SJSA1 (cell line): ENCODE results near the gene GNAI1. TPM values are rescaled to one million over a fixed set of nuclear protein-coding genes. Genes with fewer than 3 reads are reported as not detected.

Source experiments
- DNase-seq, 2 experiments: peaks; one replicate each; pipeline ENCODE4 v3.0.0-alpha.2; 2015 to 2020; ENCODE audit warnings: low spot score in 2 of 2, low read depth in 1 of 2
- H3K27ac ChIP-seq: fragments of 250-450 bp; sonication (Bioruptor Pico); 2 replicates; pipeline ENCODE4 v1.5.1; 2020; ENCODE audit warnings: mild to moderate bottlenecking, moderate library complexity
- H3K27me3 ChIP-seq: fragments of 250-450 bp; sonication (Bioruptor Pico); replicated peaks from 2 replicates; pipeline ENCODE4 v1.5.1; 2020; ENCODE audit warnings: mild to moderate bottlenecking, moderate library complexity
- H3K36me3 ChIP-seq: fragments of 250-450 bp; sonication (Bioruptor Pico); 2 replicates; pipeline ENCODE4 v1.5.1; 2020; ENCODE audit warnings: mild to moderate bottlenecking
- H3K4me1 ChIP-seq: fragments of 250-450 bp; sonication (Bioruptor Pico); replicated peaks from 2 replicates; pipeline ENCODE4 v1.6.1; 2021; ENCODE audit warnings: mild to moderate bottlenecking
- H3K4me3 ChIP-seq: fragments of 250-450 bp; sonication (Bioruptor Pico); 2 replicates; pipeline ENCODE4 v1.5.1; 2020; ENCODE audit warnings: mild to moderate bottlenecking
- H3K9me3 ChIP-seq: fragments of 250-450 bp; sonication (Bioruptor Pico); replicated peaks from 2 replicates; pipeline ENCODE4 v1.5.1; 2020; ENCODE audit warnings: mild to moderate bottlenecking
- total RNA-seq: library from RNA; depleted of rRNA; stranded (reverse); fragments of >200 nt; shearing (Covaris generic); gene quantifications from 2 replicates; pipeline ENCODE4 v1.2.3, GENCODE V29; 2014

GNAI1 gene
- total RNA-seq, 1 experiment from 2014 or later = 79.9 TPM

DNA sequence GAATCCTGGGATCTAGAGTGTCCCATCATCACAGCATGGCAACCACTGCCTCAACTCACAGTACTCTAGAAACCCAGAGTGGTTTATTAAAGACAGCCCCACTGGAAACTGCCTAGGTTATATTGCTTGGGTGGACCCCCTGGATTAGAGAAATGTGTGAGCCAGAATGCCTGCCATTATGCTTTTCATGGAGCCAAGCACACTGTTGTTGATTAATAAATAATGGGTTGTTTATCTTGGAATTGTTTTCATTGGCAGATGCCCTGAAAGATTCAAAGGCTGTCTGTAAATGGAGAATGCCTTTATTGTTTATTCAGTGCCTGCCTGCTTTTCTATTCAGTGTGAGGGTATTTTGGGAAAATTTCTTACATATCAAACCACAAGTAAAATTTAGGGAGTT is 52.1 kb downstream of the GNAI1 start:
- H3K36me3 ChIP-seq = peaks cover 7% of the 10 kb centered on the region; the same call in 1 of the 2 replicates
- H3K4me3 ChIP-seq = no peak overlapping the region
- H3K4me1 ChIP-seq = peaks cover 23% of the 10 kb centered on the region
- H3K9me3 ChIP-seq = no peaks in the 10 kb centered on the region
- H3K27me3 ChIP-seq = no peaks in the 10 kb centered on the region
- H3K27ac ChIP-seq = no peak overlapping the region
- DNase-seq = peak in 1 of 2 experiments; percentile 62

DNA sequence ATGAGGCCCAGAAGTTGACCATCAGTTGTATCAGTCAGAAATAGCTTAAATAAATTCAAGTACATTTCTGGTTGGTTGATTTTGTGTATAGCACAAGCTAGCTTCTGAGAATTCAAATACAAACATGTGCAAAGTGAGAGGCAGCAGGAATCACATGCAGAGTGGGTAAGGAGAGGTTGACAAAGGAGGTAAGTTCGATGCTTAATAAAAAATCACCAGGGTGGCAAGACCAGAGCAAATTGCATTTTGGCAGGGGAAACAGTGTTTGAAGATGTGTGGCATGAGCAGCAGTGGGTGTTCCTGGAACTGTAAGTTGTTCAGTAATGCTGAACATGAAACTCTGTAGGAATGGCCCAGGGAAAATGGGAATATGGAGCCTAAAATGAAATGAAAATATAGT is 52.6 kb downstream of the GNAI1 start:
- DNase-seq = no peak
- H3K27me3 ChIP-seq = no peaks in the 10 kb centered on the region
- no peaks in the 10 kb centered on the region for H3K9me3 ChIP-seq
- peaks cover 7% of the 10 kb centered on the region; the same call in 1 of the 2 replicates for H3K36me3 ChIP-seq
- H3K27ac ChIP-seq = peak overlapping the region; percentile 6; the same call in 1 of the 2 replicates
- H3K4me1 ChIP-seq = peaks cover 23% of the 10 kb centered on the region
- no peak overlapping the region for H3K4me3 ChIP-seq

DNA sequence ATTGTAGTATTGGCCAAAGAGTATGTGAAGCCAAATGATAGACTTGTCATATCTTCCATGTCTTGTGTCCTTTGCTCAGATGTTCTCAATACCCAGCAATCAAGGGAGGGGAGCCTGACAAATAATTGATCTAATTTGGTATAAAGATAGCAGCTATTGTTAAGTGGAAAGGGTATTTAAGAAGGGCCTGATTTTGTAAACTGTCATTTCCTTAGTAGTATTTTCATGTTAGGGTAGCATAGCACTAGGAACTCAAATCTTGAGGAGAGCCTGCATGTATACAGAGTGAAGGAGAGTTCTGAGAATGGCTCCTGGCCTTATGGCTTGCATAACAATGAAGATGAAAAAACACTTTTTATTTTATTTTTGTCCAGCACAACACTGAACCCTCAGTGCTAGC is 53.1 kb downstream of the GNAI1 start:
- Histone ChIP-seq H3K36me3 (peaks cover 7% of the 10 kb centered on the region; the same call in 1 of the 2 replicates), H3K27me3 (no peaks in the 10 kb centered on the region), H3K4me1 (peaks cover 21% of the 10 kb centered on the region), H3K9me3 (no peaks in the 10 kb centered on the region), H3K27ac (0 out of 2 replicates have a peak overlapping the region, but pooled peaks have one; percentile 6), H3K4me3 (no peak overlapping the region)
- DNase-seq = no peak

DNA sequence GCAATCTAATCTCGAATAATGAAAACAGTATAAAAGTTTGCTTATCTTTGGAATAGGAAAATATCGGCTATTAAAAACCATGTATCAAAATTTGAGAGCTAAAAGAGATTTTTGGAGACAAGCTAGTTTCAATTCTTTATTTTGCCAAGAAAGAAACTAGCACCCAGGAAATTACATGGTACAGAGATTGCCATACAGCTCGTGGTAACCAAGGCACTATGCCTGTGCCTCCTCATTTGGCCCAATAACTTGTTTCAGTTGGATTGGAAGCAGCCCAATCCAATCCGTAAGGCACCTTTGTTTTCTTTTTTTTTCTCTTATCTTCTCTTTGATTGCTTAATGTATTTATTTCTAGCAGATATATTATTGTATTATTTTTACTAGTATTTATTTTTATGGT is 55.0 kb downstream of the GNAI1 start:
- no peak overlapping the region for H3K4me3 ChIP-seq
- H3K9me3 ChIP-seq = no peaks in the 10 kb centered on the region
- no peak for DNase-seq
- H3K27ac ChIP-seq = no peak overlapping the region
- H3K36me3 ChIP-seq = peaks cover 7% of the 10 kb centered on the region; the same call in 1 of the 2 replicates
- peaks cover 20% of the 10 kb centered on the region for H3K4me1 ChIP-seq
- H3K27me3 ChIP-seq = no peaks in the 10 kb centered on the region

DNA sequence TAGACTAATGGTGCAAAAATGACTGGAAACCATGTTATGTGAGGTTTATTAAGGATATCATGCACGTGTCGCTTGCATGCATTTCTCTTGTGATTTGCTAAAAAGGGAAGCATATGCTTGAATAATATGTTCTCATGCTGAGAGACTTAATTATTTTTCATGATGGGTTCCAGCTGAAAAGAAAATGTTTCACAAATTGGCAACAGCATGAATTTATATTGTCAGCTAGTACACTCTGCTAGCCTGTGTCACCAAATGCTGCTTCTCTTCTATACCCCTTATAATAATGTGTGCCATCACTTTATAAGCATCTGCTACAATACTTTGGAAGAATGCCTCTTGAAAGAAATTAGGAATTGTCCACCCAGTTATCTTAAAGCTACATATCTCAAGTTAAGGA is 63.0 kb downstream of the GNAI1 start:
- no peak overlapping the region for H3K4me3 ChIP-seq
- no peak overlapping the region for H3K27ac ChIP-seq
- peaks cover 28% of the 10 kb centered on the region for H3K36me3 ChIP-seq
- H3K9me3 ChIP-seq = no peaks in the 10 kb centered on the region
- H3K27me3 ChIP-seq = no peaks in the 10 kb centered on the region
- H3K4me1 ChIP-seq = no peaks in the 10 kb centered on the region
- DNase-seq = no peak

DNA sequence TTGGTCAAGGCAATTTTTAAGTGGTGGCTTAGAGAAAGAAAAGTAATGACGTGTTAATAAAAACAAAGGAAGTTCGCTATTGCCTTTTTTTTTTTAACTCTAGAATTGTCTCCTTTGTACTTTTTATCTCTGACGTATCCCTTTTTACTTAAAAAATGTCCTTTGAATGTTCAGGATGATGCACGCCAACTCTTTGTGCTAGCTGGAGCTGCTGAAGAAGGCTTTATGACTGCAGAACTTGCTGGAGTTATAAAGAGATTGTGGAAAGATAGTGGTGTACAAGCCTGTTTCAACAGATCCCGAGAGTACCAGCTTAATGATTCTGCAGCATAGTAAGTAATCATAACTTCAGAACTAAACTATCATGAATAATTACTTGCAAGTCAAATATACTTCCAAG is 64.4 kb downstream of the GNAI1 start:
- Histone ChIP-seq H3K27ac (no peak overlapping the region), H3K36me3 (peaks cover 37% of the 10 kb centered on the region), H3K4me3 (no peak overlapping the region), H3K4me1 (no peaks in the 10 kb centered on the region), H3K27me3 (no peaks in the 10 kb centered on the region), H3K9me3 (no peaks in the 10 kb centered on the region)
- DNase-seq = no peak

DNA sequence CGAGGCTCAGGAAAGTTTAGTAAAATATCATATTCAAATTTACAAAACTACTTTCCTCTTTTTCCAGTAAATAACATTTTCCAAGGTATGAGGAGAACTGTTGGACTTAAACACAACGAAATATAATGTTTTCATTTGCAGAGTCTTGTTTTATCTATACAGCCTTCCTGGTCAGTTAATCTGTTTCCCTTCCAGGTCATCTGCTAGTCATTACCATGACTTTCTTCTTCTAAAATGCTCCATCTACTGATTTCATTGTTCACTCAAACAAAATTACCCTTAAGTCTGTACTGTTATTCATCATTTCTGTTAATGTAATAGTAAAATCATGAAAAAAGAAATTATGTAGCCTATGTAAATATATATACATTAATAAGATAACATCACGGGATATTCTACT is 69.8 kb downstream of the GNAI1 start:
- Histone ChIP-seq H3K4me1 (no peaks in the 10 kb centered on the region), H3K4me3 (no peak overlapping the region), H3K9me3 (no peaks in the 10 kb centered on the region), H3K27ac (no peak overlapping the region), H3K27me3 (no peaks in the 10 kb centered on the region), H3K36me3 (peaks cover 66% of the 10 kb centered on the region)
- DNase-seq = no peak

DNA sequence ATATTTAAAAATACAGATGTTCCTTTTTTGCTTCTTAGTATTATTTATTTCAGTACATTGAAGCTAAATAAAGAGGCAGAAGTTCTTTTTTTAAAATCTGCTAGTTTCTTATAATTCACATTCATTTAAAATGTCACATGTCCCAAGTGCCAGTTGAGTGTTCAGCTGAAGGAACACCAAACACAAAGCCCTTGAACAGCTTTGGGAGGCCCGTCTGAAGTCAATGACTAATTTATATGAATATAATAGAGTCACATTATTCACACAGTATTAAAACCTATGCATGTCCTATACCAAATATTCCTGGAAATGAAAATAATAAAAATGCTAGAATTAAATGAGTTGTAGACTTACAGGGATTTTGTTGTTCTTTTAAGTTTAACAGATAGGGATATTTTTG is 70.3 kb downstream of the GNAI1 start:
- no peak overlapping the region for H3K4me3 ChIP-seq
- H3K36me3 ChIP-seq = peaks cover 61% of the 10 kb centered on the region
- no peaks in the 10 kb centered on the region for H3K4me1 ChIP-seq
- DNase-seq = no peak
- no peak overlapping the region for H3K27ac ChIP-seq
- no peaks in the 10 kb centered on the region for H3K9me3 ChIP-seq
- H3K27me3 ChIP-seq = no peaks in the 10 kb centered on the region

DNA sequence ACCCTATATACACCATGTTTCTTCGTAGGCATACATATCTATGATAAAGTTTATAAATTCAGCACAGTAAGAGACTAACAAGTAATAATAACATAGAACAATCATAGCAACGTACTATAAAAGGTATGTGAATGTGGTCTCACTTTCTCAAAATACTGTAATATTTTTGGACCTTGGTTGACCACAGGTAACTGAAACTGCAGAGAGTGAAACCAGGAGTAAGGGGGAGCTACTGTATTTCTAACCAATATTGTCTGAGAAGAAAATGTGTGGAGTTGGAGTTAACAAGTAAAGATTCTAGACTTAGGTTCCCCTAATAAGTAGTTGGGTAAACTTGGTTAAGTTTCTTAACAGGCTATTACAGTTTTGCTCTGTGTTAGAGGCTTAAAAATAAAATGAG is 72.1 kb downstream of the GNAI1 start:
- peaks cover 7% of the 10 kb centered on the region for H3K4me1 ChIP-seq
- peaks cover 60% of the 10 kb centered on the region for H3K36me3 ChIP-seq
- no peaks in the 10 kb centered on the region for H3K27me3 ChIP-seq
- no peak overlapping the region for H3K4me3 ChIP-seq
- no peaks in the 10 kb centered on the region for H3K9me3 ChIP-seq
- H3K27ac ChIP-seq = no peak overlapping the region
- DNase-seq = no peak

DNA sequence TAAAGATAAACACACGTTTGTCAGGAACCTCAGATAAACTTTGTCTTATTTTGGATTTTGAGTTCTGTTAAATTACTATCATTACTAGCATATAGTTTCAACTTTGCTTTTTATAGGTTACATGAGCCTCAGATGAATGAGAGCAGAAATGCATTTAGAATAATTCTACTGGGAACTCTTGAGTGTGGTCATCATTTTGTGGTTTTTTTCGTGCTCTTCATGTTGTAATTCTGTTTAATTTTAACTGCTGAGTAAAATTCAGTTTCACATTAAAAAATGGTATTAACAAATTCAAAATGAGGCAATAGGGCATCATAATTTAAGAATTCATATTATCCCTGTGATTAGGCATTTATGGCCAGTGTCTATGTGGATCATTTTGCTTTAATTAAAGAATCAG is 72.9 kb downstream of the GNAI1 start:
- Histone ChIP-seq H3K36me3 (peaks cover 66% of the 10 kb centered on the region), H3K27ac (no peak overlapping the region), H3K27me3 (no peaks in the 10 kb centered on the region), H3K4me3 (no peak overlapping the region), H3K9me3 (no peaks in the 10 kb centered on the region), H3K4me1 (peaks cover 7% of the 10 kb centered on the region)
- no peak for DNase-seq

DNA sequence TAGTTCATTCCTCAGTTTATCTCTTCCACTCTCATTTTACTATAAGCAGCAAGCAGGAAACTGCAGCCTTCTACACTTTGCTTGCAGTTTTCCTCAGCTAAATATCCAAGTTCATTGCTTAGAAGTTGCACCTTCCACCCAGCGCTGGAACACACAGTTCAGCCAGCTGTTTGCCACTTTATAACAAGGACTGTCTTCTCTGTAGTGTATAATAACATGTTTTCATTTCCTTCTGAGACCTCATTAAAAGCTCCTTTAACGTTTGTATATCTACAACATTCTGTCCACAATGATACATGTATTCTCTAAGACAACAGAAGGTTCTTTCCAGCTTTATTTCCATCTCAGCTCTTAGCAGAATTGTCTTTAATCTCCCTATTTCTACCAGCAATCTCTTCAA is 74.1 kb downstream of the GNAI1 start:
- H3K36me3 ChIP-seq = peaks cover 68% of the 10 kb centered on the region
- H3K27me3 ChIP-seq = no peaks in the 10 kb centered on the region
- no peak for DNase-seq
- H3K9me3 ChIP-seq = no peaks in the 10 kb centered on the region
- no peak overlapping the region for H3K4me3 ChIP-seq
- H3K27ac ChIP-seq = no peak overlapping the region
- peaks cover 12% of the 10 kb centered on the region for H3K4me1 ChIP-seq

DNA sequence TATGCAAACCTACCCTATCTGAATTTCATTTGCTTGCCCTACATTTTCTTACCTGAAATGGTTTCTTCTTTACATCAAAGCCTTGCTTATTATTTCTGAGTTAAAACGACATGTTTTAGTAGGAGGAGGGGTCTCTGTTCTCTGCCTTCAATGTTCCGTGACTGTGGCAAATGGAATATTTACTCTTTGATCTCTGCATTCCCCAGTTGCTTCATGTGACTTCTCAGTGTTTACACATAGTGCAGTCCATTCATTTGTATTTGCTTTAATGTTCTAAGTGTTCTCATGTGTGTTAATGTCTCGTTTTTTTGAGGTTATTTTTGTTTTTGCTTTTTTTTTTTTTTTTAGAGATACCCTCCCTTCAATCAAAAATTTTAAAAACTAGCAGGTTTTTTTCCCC is 75.8 kb downstream of the GNAI1 start:
- H3K27ac ChIP-seq = no peak overlapping the region
- DNase-seq = peak in 1 of 2 experiments; percentile 27
- peaks cover 69% of the 10 kb centered on the region for H3K36me3 ChIP-seq
- H3K4me1 ChIP-seq = peaks cover 12% of the 10 kb centered on the region
- no peaks in the 10 kb centered on the region for H3K9me3 ChIP-seq
- H3K4me3 ChIP-seq = no peak overlapping the region
- no peaks in the 10 kb centered on the region for H3K27me3 ChIP-seq

DNA sequence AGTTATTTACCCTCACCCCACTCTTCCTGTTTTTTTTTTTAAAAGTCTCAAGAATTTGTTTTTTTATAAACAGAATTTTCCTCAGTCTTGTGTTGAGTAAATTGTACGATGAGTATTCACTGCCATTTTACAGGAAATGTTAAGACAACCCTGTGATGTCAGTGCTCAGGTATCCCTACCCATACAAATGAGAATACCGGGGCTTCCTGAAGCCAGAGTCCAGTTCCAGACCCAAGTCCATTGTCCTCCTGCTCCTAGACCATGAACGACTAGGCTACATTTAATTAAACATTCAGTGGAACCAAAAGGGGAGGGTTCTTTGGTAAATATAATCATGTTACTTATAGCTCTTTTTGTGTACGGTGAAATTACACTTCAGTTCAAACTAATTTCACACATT is 79.2 kb downstream of the GNAI1 start:
- peaks cover 56% of the 10 kb centered on the region for H3K36me3 ChIP-seq
- H3K4me1 ChIP-seq = peaks cover 17% of the 10 kb centered on the region
- H3K27ac ChIP-seq = no peak overlapping the region
- no peak for DNase-seq
- no peaks in the 10 kb centered on the region for H3K27me3 ChIP-seq
- no peak overlapping the region for H3K4me3 ChIP-seq
- no peaks in the 10 kb centered on the region for H3K9me3 ChIP-seq

DNA sequence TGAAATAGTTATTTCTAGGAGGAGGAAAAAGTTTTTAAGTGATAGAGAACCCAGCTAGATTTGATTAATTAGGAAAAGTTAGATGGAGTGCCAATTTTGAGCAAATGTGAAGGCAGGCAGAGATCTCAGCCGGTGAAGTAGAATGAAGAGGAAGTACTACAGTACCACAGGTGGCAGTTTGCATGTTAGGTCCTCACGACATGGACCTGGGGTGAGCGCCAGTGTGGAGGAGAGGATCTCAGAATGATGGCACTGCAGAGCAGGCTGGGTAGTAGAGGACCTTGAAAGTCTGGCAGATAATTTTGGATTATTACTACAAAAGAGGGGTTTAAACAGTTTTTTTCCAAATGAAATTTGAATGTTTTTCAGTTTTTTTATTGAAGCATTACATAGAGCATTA is 81.1 kb downstream of the GNAI1 start:
- Histone ChIP-seq H3K9me3 (no peaks in the 10 kb centered on the region), H3K27ac (no peak overlapping the region), H3K27me3 (no peaks in the 10 kb centered on the region), H3K4me3 (no peak overlapping the region), H3K36me3 (peaks cover 67% of the 10 kb centered on the region), H3K4me1 (peaks cover 15% of the 10 kb centered on the region)
- DNase-seq = no peak
